ENCODE data around the gene DMWD. TPM values are rescaled to one million over a fixed set of nuclear protein-coding genes. Genes with fewer than 3 reads are reported as not detected.
A peak's percentile ranks its signal among the peaks of the same experiment; 100 is the strongest.

DMWD gene
- total RNA-seq, 1 donor from 2014 or later: 47.4 TPM

DNA sequence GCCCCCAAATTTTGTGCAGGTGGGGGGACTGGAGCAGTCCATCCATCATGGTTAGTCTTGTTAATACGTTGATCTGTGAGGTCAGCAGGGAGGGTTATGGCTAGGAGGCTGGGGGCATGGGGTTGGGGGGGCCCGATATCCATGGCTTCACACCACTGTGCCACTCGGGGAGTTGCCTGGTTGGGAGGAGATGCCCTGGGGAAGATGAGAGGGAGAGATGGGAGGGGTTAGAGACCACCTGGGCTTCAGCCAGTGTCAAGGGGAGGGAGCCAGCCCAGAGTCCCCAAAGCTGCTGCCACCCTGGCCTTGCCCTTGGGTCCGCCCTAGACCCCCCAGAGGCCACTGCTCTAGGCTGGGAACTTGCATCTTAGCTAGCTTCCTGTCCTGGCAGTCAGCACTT is 8.5 kb downstream of the DMWD start:
- no peak overlapping the region for H3K4me3 ChIP-seq
- TF ChIP-seq CTCF (IDR thresholded peaks at IDR 0.05): no peak
- no peak for ATAC-seq
- peaks cover 39% of the 10 kb centered on the region for H3K36me3 ChIP-seq
- H3K27me3 ChIP-seq (ENCODE audit: low read depth): peaks cover 27% of the 10 kb centered on the region
- intact Hi-C loops (cut with DNase I): no loop called here
- H3K27ac ChIP-seq: peak overlapping the region; percentile 60
- no peak for DNase-seq
- H3K4me1 ChIP-seq: peaks cover 28% of the 10 kb centered on the region
- H3K9me3 ChIP-seq: no peaks in the 10 kb centered on the region

- H3K36me3 ChIP-seq: peaks cover 34% of the 10 kb centered on the region
- H3K4me3 ChIP-seq: peak overlapping the region; percentile 55
- no peak for TF ChIP-seq CTCF (IDR thresholded peaks at IDR 0.05)
- ATAC-seq: no peak
- H3K9me3 ChIP-seq: no peaks in the 10 kb centered on the region
- H3K4me1 ChIP-seq: peaks cover 34% of the 10 kb centered on the region
- intact Hi-C loops (cut with DNase I): no loop called here
- no peak for DNase-seq
- H3K27me3 ChIP-seq (ENCODE audit: low read depth): peaks cover 28% of the 10 kb centered on the region
- peak overlapping the region; percentile 60 for H3K27ac ChIP-seq
Measured at GRCh38 chr19:45782820-45783785, 9.5 kb downstream of the DMWD start.

DNA sequence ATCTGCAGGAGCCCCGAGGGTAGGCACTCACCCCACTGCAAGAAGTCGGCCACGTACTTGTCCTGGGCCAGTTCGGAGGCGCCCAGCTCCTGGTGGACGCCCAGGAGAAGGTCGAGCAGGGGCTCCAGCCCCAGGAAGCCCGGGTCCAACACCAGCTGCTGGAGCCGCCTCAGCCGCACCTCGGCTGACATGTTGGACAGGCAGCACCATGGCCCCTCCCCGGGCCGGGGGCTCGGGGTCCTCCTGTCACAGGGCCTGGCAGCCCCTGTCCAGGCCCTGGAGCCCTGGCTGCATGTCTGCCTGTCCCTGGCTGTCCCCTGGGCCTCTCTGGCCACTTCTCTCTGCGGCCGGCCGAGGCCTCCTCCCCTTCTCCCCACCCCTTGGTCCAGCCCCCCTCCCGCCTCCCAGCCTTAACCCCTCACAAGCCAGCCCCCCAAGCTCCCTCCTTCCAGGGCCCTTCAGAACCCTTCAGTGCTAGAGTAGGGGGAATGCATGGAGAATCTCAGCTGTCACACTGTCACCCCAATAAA is 10.4 kb downstream of the DMWD start, which contains the start of gene DMPK:
TSS of gene DMPK (minus strand) at position 329 of the 530 bp plus-strand sequence. CDS start at position 191, 138 bp downstream.
- DNase-seq (no peak), ATAC-seq (peak in 1 of 2 donors; percentile 27)
- Histone ChIP-seq H3K4me3 (peak within 1 kb of the TSS; percentile 55), H3K27ac (peak within 1 kb of the TSS; percentile 60), H3K36me3 (peaks cover 34% of the 10 kb centered on the region), H3K9me3 (no peaks in the 10 kb centered on the region), H3K27me3 (ENCODE audit: low read depth) (peaks cover 37% of the 10 kb centered on the region), H3K4me1 (peaks cover 34% of the 10 kb centered on the region)
- TF ChIP-seq CTCF (IDR thresholded peaks at IDR 0.05): no peak
- intact Hi-C loops (cut with DNase I): no loop called here

GRCh38 chr19:45781214-45782161 is 11.2 kb downstream of the DMWD start:
- H3K27me3 ChIP-seq (ENCODE audit: low read depth): peaks cover 31% of the 10 kb centered on the region
- no peaks in the 10 kb centered on the region for H3K9me3 ChIP-seq
- intact Hi-C loops (cut with DNase I): no loop called here
- peak overlapping the region; percentile 55 for H3K4me3 ChIP-seq
- peak overlapping the region; percentile 60 for H3K27ac ChIP-seq
- DNase-seq (no peak), ATAC-seq (peak in 1 of 2 donors; percentile 28)
- H3K4me1 ChIP-seq: peaks cover 34% of the 10 kb centered on the region
- peaks cover 33% of the 10 kb centered on the region for H3K36me3 ChIP-seq
- TF ChIP-seq CTCF (IDR thresholded peaks at IDR 0.05): no peak
